NB4 (cell line): ENCODE measurements around the gene TMEM33.

Experiments used
- DNase-seq: peaks from one replicate; pipeline ENCODE4 v3.0.0; 2010; ENCODE audit warnings: low read depth
- H3K4me3 ChIP-seq: one replicate; pipeline ENCODE4 v1.5.1; 2011; ENCODE audit warnings: mild to moderate bottlenecking, low read depth, low read length, moderate library complexity
- MYC ChIP-seq: IDR thresholded peaks from 2 replicates; pipeline ENCODE4 v1.6.1; 2011; ENCODE audit warnings: low read depth, low read length
- POLR2A ChIP-seq: IDR thresholded peaks from 2 replicates; pipeline ENCODE4 v1.6.1; 2011; ENCODE audit warnings: mild to moderate bottlenecking; ENCODE audit not compliant: insufficient read length; ENCODE audit errors: extremely low read depth
- TF ChIP-seq, protein P1 (sequence below): IDR thresholded peaks from one replicate; pipeline ENCODE4 v1.5.1; 2012; ENCODE audit warnings: low read depth, low read length
- TF ChIP-seq, protein P2 (sequence below): IDR thresholded peaks from 2 replicates; pipeline ENCODE4 v1.6.1; 2011; ENCODE audit warnings: low read depth, low read length

The TMEM33 gene

DNA sequence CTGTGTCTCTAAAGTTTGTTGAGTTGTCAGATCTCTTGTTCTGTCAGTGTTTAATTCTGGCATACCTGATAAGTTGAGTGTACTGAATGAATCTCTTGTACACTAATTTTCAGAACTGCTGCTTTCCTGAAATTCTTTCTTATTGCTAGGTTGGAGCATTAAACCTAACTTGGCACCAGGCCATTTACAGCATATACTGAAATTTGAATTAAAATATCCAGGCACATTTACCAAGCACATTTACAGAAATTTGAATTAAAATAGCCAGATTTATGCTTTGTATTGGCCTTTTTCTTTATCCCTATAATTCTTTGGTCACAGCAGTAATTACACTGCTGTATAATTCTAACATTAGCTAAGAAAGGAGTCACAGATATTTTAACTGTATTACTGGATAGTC lies 8.9 kb downstream of the TMEM33 start:
- no peak overlapping the region for H3K4me3 ChIP-seq
- TF ChIP-seq MYC: no peak
- TF ChIP-seq, protein P1, sequence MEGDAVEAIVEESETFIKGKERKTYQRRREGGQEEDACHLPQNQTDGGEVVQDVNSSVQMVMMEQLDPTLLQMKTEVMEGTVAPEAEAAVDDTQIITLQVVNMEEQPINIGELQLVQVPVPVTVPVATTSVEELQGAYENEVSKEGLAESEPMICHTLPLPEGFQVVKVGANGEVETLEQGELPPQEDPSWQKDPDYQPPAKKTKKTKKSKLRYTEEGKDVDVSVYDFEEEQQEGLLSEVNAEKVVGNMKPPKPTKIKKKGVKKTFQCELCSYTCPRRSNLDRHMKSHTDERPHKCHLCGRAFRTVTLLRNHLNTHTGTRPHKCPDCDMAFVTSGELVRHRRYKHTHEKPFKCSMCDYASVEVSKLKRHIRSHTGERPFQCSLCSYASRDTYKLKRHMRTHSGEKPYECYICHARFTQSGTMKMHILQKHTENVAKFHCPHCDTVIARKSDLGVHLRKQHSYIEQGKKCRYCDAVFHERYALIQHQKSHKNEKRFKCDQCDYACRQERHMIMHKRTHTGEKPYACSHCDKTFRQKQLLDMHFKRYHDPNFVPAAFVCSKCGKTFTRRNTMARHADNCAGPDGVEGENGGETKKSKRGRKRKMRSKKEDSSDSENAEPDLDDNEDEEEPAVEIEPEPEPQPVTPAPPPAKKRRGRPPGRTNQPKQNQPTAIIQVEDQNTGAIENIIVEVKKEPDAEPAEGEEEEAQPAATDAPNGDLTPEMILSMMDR: no peak
- no peak for TF ChIP-seq POLR2A
- TF ChIP-seq, protein P2, sequence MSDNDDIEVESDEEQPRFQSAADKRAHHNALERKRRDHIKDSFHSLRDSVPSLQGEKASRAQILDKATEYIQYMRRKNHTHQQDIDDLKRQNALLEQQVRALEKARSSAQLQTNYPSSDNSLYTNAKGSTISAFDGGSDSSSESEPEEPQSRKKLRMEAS: no peak
- DNase-seq: no peak

DNA sequence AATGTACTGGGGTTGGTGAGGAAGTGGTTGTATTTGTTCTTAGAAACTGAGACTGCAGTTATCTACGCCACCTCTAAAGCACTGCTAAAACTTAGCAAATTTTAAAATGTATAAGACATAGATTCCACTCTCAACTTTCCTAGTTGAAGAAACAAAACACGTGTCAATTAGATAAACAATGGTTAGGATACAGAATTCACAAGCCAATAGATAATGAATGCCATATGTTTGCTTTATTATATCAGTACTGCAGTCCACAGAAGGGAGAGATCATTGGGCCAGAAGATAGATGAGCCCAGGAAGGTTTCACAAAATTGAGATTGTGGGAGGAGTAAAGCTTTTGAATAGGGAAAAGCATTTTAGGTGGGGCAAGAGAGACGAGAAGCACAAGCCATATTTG lies 14.3 kb downstream of the TMEM33 start:
- no peak for DNase-seq
- TF ChIP-seq MYC (no peak), POLR2A (no peak)
- TF ChIP-seq, protein P1: no peak
- TF ChIP-seq, protein P2: no peak

DNA sequence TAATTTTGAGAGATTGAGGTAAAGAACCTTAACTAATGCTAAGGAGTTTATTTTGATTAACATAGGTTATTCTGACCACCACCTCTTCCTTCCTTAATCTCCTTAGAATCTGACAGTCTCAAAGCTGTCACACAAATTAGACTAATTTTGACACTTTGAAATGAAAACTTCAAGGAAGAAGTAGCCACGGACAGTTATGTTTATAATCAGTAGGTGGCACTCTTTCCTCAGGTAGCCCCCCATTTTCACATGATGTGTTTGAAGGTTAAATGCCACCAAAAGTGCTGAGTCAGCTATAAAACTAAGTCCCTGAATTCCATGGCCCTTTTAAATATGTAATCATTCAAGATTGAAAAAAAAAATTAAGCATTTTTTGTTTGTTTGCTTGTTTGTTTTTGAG lies 22.4 kb downstream of the TMEM33 start:
- TF ChIP-seq, protein P1: peak; percentile 44
- TF ChIP-seq, protein P2: peak; percentile 44; the same call in 1 of the 2 replicates
- TF ChIP-seq MYC: peak; percentile 43; the same call in 1 of the 2 replicates
- TF ChIP-seq POLR2A: no peak
- H3K4me3 ChIP-seq: no peak overlapping the region
- peak; percentile 73 for DNase-seq

More for the DNA sequence above, 14.3 kb downstream of the TMEM33 start:
- H3K4me3 ChIP-seq: no peak overlapping the region

DNA sequence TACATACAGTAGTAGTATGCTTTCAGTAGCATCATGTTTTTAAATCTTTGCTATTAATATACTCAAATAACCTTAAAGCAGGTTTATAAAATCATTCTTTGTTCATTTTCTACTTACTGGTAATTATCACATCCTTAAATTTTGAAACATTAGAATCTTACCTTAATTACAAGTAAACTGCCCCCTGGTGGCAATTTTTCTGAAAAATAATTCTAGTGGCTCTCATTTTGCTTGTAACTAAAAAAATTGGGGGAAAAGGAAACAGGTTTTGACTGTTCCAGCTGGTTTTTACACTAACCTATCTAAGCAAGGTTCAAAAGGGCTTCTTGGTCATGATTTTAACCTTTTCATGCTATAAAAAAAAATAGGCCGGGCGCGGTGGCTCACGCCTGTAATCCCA lies 27.9 kb downstream of the TMEM33 start:
- H3K4me3 ChIP-seq: no peak overlapping the region
- DNase-seq: peak; percentile 60
- TF ChIP-seq, protein P2: no peak
- TF ChIP-seq, protein P1: peak; percentile 20

DNA sequence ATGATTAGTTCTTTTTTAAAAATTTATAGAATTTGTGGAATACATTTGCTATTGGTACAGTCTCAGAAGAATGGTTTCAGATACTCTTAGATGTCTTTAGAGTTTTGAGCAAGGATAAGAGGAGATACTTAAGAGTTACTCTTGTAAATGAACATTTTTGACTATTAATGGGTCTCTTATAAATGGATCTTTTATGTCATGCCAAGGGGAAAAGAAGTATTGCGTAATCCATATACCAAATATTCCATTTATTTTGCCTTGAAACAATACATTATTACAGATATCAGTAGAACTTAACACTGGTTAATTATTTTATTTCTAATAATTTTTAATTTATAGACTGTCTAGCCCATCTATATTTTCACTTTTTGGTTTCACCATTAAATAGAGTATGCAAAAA lies 29.2 kb downstream of the TMEM33 start:
- H3K4me3 ChIP-seq: no peak overlapping the region
- TF ChIP-seq, protein P2: no peak
- TF ChIP-seq POLR2A: no peak
- no peak for DNase-seq

DNA sequence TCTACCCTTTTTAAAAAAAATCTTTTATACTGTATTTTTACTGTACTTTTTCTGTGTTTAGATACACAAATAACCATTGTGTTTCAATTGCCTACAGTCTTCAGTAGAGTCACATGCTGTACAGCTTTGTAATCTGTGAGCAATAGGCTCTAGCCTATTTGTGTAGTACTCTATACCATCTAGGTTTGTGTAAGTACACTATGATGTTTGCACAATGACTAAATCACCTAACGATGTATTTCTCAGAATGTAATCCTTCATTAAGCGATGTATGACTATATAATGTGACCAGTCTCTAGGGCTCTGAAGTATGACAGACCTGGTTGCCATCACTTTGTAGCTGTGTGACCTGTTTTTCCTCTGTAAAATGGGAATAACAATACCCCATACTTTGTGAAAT lies 32.2 kb downstream of the TMEM33 start:
- no peak for DNase-seq
- TF ChIP-seq MYC: no peak
- TF ChIP-seq, protein P2: no peak
- TF ChIP-seq POLR2A: no peak
- TF ChIP-seq, protein P1: no peak
- no peak overlapping the region for H3K4me3 ChIP-seq
